ES-I3 (cell line): ENCODE results near the gene SSBP4.
"Not testable (repeated sequence)": the region's sequence is repeated elsewhere in the genome, so short reads cannot be mapped to it uniquely, and the experiment has no call there.

Experiments
- H3K36me3 ChIP-seq: 2 replicates; pipeline ENCODE4 v1.6.1; 2013; ENCODE audit warnings: mild to moderate bottlenecking, low read length, control low read depth, moderate library complexity; ENCODE audit not compliant: insufficient read depth
- H3K4me1 ChIP-seq: 2 replicates; pipeline ENCODE4 v1.6.1; 2013; ENCODE audit warnings: mild to moderate bottlenecking, control low read depth, low read length; ENCODE audit not compliant: insufficient read depth
- H3K9ac ChIP-seq: 2 replicates; pipeline ENCODE4 v1.6.1; 2013; ENCODE audit warnings: low read depth, mild to moderate bottlenecking, low read length, moderate library complexity
- H3K9me3 ChIP-seq: 2 replicates; pipeline ENCODE4 v1.6.1; 2013; ENCODE audit warnings: mild to moderate bottlenecking, low read length, moderate library complexity; ENCODE audit not compliant: control insufficient read depth, insufficient read depth

Gene SSBP4

DNA sequence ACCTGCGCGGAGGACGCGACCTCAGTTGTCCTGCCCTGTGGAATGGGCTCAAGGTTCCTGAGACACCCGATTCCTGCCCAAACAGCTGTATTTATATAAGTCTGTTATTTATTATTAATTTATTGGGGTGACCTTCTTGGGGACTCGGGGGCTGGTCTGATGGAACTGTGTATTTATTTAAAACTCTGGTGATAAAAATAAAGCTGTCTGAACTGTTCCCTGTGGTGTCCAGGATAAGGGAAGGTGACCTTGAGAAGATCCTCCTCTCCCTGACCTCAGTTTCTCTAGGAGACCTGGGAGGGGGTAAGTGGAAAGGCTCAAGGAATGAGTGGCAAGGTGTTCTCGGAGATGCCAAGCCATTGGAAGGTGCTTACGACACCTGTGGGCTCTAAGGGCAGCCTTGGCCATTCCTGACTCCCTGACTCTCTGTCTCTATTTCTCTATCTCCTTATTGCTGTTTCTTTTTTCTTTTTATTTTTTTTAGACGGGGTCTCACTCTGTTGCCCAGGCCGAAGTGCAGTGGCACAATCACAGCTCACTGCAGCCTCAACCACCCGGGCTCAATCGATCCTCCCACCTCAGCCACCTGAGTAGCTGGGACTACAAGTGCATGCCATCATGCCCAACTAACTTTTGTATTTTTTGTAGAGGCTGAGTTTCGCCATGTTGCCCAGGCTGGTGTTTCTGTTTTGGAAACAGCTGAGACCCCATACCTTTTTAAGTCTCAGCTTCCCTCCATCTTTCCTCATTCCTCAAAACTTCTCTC, 30.1 kb upstream of the SSBP4 start:
- H3K4me1 ChIP-seq = peaks cover 3% of the 10 kb centered on the region
- H3K9ac ChIP-seq = peak overlapping the region; percentile 80; the same call in 1 of the 2 replicates
- H3K9me3 ChIP-seq = no peaks in the 10 kb centered on the region
- H3K36me3 ChIP-seq = peaks cover 17% of the 10 kb centered on the region

GRCh38 chr19:18389726-18390064, 29.5 kb upstream of the SSBP4 start:
- Histone ChIP-seq H3K9me3 (no peaks in the 10 kb centered on the region), H3K9ac (no peak overlapping the region), H3K36me3 (peaks cover 17% of the 10 kb centered on the region), H3K4me1 (peaks cover under 1% of the 10 kb centered on the region; the same call in 1 of the 2 replicates)

- Histone ChIP-seq H3K4me1 (no peaks in the 10 kb centered on the region; the same call in 1 of the 2 replicates), H3K9me3 (no peaks in the 10 kb centered on the region), H3K36me3 (peaks cover 17% of the 10 kb centered on the region), H3K9ac (no peak overlapping the region)
These were observed 28.9 kb upstream of the SSBP4 start for GRCh38 chr19:18390065-18390907.

GRCh38 chr19:18391509-18392075, 27.6 kb upstream of the SSBP4 start:
- Histone ChIP-seq H3K9ac (no peak overlapping the region), H3K4me1 (no peaks in the 10 kb centered on the region), H3K9me3 (no peaks in the 10 kb centered on the region), H3K36me3 (peaks cover 17% of the 10 kb centered on the region)

DNA sequence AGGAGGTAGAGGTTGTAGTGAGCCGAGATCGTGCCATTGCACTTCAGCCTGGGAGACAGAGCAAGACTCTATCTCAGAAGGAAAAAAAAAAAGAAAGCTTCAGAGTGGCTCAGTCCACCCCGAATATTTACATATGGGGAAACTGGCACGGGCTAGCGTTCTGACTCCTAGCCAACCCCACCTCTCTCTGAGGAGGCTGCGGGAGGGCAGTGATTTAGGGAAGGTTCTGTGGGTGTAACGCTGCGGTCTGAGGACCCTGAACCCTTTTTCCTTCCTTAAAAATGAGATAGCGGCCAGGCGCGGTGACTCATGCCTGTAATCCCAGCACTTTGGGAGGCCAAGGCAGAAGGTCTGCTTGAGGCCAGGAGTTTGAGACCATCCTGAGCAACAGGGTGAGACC, 26.8 kb upstream of the SSBP4 start:
- Histone ChIP-seq H3K9ac (no peak overlapping the region), H3K9me3 (no peaks in the 10 kb centered on the region), H3K36me3 (peaks cover 9% of the 10 kb centered on the region), H3K4me1 (no peaks in the 10 kb centered on the region)

DNA sequence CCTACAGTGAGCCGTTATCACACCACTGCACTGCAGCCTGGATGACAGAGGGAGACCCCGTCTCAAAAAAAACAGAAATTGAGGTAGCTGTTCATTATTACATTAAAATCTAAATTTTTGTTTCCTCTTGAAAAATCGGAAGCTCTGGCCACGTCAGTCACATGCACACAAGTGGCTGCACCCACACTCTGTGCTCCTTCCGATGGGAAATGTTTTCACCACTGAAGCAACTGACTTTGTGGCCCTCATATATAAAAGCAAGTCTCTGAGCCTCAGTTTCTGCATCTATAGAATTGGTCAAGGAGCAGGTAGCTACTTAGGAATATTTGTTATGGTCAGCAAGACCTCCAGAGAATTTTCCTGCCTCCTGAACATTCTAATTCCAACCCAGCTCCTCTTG, 26.3 kb upstream of the SSBP4 start:
- H3K4me1 ChIP-seq = no peaks in the 10 kb centered on the region
- H3K9ac ChIP-seq = no peak overlapping the region
- no peaks in the 10 kb centered on the region for H3K9me3 ChIP-seq
- H3K36me3 ChIP-seq = peaks cover 9% of the 10 kb centered on the region

- H3K9me3 ChIP-seq = no peaks in the 10 kb centered on the region
- peaks cover 6% of the 10 kb centered on the region for H3K36me3 ChIP-seq
- no peaks in the 10 kb centered on the region for H3K4me1 ChIP-seq
- no peak overlapping the region for H3K9ac ChIP-seq
These were observed 25.4 kb upstream of the SSBP4 start for GRCh38 chr19:18393836-18394235.

GRCh38 chr19:18396471-18397241, 22.5 kb upstream of the SSBP4 start:
- no peaks in the 10 kb centered on the region for H3K9me3 ChIP-seq
- no peaks in the 10 kb centered on the region for H3K36me3 ChIP-seq
- no peaks in the 10 kb centered on the region for H3K4me1 ChIP-seq
- peak overlapping the region; percentile 2; the same call in 1 of the 2 replicates for H3K9ac ChIP-seq

DNA sequence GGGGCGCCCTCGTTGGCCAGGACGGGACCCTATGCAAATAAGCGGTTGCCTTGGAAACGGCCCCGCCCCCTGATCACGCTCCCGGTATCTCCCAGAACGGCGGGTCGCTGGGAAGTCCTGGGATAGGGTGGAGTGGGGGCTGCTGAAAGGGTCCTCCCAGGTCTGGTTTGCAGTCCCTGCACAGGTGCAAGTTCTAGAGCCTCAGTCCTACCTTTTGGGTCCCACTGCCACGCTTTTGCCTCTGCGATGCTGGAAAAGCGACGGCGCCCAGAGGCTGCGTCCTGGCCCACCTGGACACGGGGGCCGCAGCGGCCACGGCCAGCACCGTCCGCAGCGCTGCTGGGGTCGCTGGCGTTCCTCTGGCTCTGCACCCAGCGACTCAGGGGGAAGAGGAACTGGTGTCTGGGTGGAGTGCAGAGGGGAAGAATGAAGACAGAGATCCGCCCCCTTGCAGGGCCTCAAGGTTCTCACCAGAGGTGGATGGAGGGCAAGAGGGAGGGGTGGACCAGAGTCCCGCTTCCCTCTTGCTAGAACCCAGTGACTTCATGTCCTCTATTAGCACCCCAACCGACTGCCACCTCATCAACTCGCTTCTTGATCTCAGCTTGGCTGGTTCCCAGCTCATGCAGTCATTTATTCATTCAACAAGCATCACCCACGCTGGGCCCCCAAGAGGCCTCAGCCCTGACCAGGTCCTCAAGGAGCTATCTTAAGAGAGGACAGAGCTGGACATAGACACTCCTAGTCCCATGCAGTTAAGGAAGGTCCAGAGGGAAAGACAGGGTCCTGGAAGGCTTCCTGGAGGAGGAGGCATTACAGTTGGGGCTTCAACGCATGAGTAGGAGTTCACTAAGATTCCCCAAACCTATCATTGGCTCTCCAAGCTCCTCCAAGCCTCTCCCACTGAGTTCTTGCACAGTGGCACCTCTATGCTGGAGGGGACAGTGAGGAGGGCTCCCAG, 21.7 kb upstream of the SSBP4 start, which contains the start of gene LRRC25:
Gene LRRC25 (minus strand): TSS at position 381 of the 961 bp plus-strand sequence. CDS start 659 bp downstream, outside the sequence.
- H3K9ac ChIP-seq = peak within 1 kb of the TSS; percentile 39; the same call in 1 of the 2 replicates
- no peaks in the 10 kb centered on the region for H3K4me1 ChIP-seq
- no peaks in the 10 kb centered on the region for H3K36me3 ChIP-seq
- no peaks in the 10 kb centered on the region for H3K9me3 ChIP-seq

DNA sequence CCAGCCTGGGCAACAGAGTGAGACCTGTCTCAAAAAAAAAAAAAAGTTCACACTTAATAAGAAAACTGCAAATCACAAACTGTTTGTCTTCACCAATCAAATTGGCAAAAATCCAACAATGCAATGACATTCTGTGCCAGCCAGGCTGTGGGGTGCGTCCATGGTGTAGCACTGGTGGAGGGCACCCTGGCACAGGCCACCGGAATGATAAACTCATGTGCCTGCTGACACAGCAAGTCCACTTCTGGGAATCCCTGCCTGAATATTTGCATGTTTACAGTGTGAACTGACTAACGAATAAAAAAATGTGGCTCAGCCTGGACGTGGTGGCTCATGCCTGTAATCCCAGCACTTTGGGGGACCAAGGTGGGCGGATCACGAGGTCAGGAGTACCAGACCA, 20.2 kb upstream of the SSBP4 start:
- Histone ChIP-seq H3K4me1 (no peaks in the 10 kb centered on the region), H3K36me3 (no peaks in the 10 kb centered on the region), H3K9ac (no peak overlapping the region)

GRCh38 chr19:18401580-18402112, 17.6 kb upstream of the SSBP4 start:
- Histone ChIP-seq H3K36me3 (no peaks in the 10 kb centered on the region), H3K9me3 (no peaks in the 10 kb centered on the region), H3K4me1 (no peaks in the 10 kb centered on the region), H3K9ac (no peak overlapping the region)

More for the DNA sequence above, 20.2 kb upstream of the SSBP4 start:
- no peaks in the 10 kb centered on the region for H3K9me3 ChIP-seq

GRCh38 chr19:18402455-18403248, 16.5 kb upstream of the SSBP4 start:
- not testable (repeated sequence) for H3K9me3 ChIP-seq, H3K4me1 ChIP-seq, H3K9ac ChIP-seq, H3K36me3 ChIP-seq
